SK-N-SH (cell line): ENCODE results near the gene NSL1. TPM values are rescaled to one million over a fixed set of nuclear protein-coding genes. Genes with fewer than 3 reads are reported as not detected.

Source experiments
- CTCF ChIA-PET: fragments of 300-600, 350-600 bp; formaldehyde crosslinking; extraction: SDS; loops from one replicate; lab custom pipeline; 2021; lab: Yijun Ruan, JAX
- POLR2A ChIA-PET: fragments of 350-600 bp; sonication (Branson Sonifier 250); formaldehyde crosslinking; extraction: SDS; loops from one replicate; lab custom pipeline; 2020; ENCODE audit warnings: antibody characterized with exemption, inconsistent platforms; lab: Yijun Ruan, JAX
- DNase-seq: peaks from one replicate; pipeline ENCODE4 v3.0.0; 2012
- H2AFZ ChIP-seq: fragments of 200-600 bp; sonication (generic); 2 replicates; pipeline ENCODE4 v1.8.1; 2016; ENCODE audit warnings: antibody characterized with exemption, mild to moderate bottlenecking, low read depth
- H3F3A ChIP-seq: fragments of 200-600 bp; sonication (generic); replicated peaks from 2 replicates; pipeline ENCODE3; 2016; ENCODE audit warnings: antibody characterized with exemption, mild to moderate bottlenecking; ENCODE audit not compliant: insufficient read depth
- H3K27ac ChIP-seq, 2 experiments: fragments of 200-500 bp in 1 of 2; fragments of 200-600 bp in 1 of 2; sonication (Bioruptor generic) in 1 of 2; sonication (generic), shearing (Covaris generic) in 1 of 2; 2 replicates each; pipeline versions ENCODE4 v1.5.1 to v1.6.1; 2014 to 2016; ENCODE audit warnings: low read depth in 2 of 2, inconsistent platforms in 1 of 2, low read length in 1 of 2, mild to moderate bottlenecking in 1 of 2, mixed read lengths in 1 of 2
- H3K27me3 ChIP-seq: fragments of 200-600 bp; sonication (generic), shearing (Covaris generic); 2 replicates; pipeline ENCODE4 v1.6.1; 2016; ENCODE audit warnings: mixed run types; ENCODE audit not compliant: insufficient read depth
- H3K36me3 ChIP-seq, 2 experiments: fragments of 200-500 bp in 1 of 2; fragments of 200-600 bp in 1 of 2; sonication (Bioruptor generic) in 1 of 2; sonication (generic) in 1 of 2; replicated peaks in 1 of 2; 2 replicates each; pipeline versions ENCODE3 to v1.5.1; 2014 to 2016; ENCODE audit warnings: low read length in 1 of 2, mild to moderate bottlenecking in 1 of 2; ENCODE audit not compliant: insufficient read depth in 2 of 2, control insufficient read depth in 1 of 2
- H3K4me1 ChIP-seq, 2 experiments: fragments of 200-500 bp in 1 of 2; fragments of 200-600 bp in 1 of 2; sonication (Bioruptor generic) in 1 of 2; sonication (generic), shearing (Covaris generic) in 1 of 2; 2 replicates each; pipeline versions ENCODE4 v1.5.1 to v1.6.1; 2014 to 2016; ENCODE audit warnings: low read depth in 1 of 2, low read length in 1 of 2, mixed run types in 1 of 2; ENCODE audit not compliant: insufficient read depth in 2 of 2, control insufficient read depth in 1 of 2
- H3K4me2 ChIP-seq: fragments of 200-600 bp; sonication (generic), shearing (Covaris generic); 2 replicates; pipeline ENCODE4 v1.6.1; 2017; ENCODE audit warnings: mixed run types
- H3K4me3 ChIP-seq, 2 experiments: fragments of 200-500 bp in 1 of 2; fragments of 200-600 bp in 1 of 2; sonication (Bioruptor generic) in 1 of 2; sonication (generic), shearing (Covaris generic) in 1 of 2; 2 replicates each; pipeline versions ENCODE4 v1.5.1 to v1.8.1; 2014 to 2016; ENCODE audit warnings: low read depth in 2 of 2, inconsistent platforms in 1 of 2, low read length in 1 of 2, mild to moderate bottlenecking in 1 of 2, mixed read lengths in 1 of 2, moderate library complexity in 1 of 2
- H3K79me2 ChIP-seq: fragments of 200-600 bp; sonication (generic); 2 replicates; pipeline ENCODE4 v1.8.1; 2017; ENCODE audit warnings: mild to moderate bottlenecking; ENCODE audit not compliant: insufficient read depth
- H3K9ac ChIP-seq: fragments of 200-600 bp; sonication (generic); 2 replicates; pipeline ENCODE4 v1.6.1; 2017; ENCODE audit warnings: mixed run types
- H3K9me2 ChIP-seq: fragments of 200-600 bp; sonication (generic); 2 replicates; pipeline ENCODE4 v1.6.1; 2017; ENCODE audit warnings: mixed run types
- H3K9me3 ChIP-seq: fragments of 200-600 bp; sonication (generic); 2 replicates; pipeline ENCODE4 v1.6.1; 2017; ENCODE audit warnings: mixed run types, mild to moderate bottlenecking, moderate library complexity
- H4K20me1 ChIP-seq: fragments of 200-600 bp; sonication (generic); 2 replicates; pipeline ENCODE4 v1.6.1; 2017; ENCODE audit warnings: mild to moderate bottlenecking, mixed run types; ENCODE audit not compliant: insufficient read depth
- EZH2phosphoT487 ChIP-seq: fragments of 200-600 bp; sonication (generic); IDR thresholded peaks from 2 replicates; pipeline ENCODE4 v1.6.1; 2017; ENCODE audit warnings: low read depth, mixed run types, mild to moderate bottlenecking, antibody characterized with exemption, moderate library complexity, borderline replicate concordance
- GABPA ChIP-seq: IDR thresholded peaks from 2 replicates; pipeline ENCODE4 v1.4.0; 2012; ENCODE audit warnings: low read depth, mild to moderate bottlenecking
- IRF3 ChIP-seq: fragments of 150-350 bp; IDR thresholded peaks from 2 replicates; pipeline ENCODE4 v1.6.1; 2016; ENCODE audit warnings: mild to moderate bottlenecking, low read depth, low read length
- MEF2A ChIP-seq: IDR thresholded peaks from 2 replicates; pipeline ENCODE4 v1.4.0; 2012; ENCODE audit warnings: low read depth, borderline replicate concordance
- NRF1 ChIP-seq: IDR thresholded peaks from 2 replicates; pipeline ENCODE4 v1.6.1; 2012; ENCODE audit warnings: low read depth, mild to moderate bottlenecking, low read length
- PBX3 ChIP-seq: IDR thresholded peaks from 2 replicates; pipeline ENCODE4; 2012
- POLR2AphosphoS5 ChIP-seq: IDR thresholded peaks from 2 replicates; pipeline ENCODE4 v1.6.1; 2012; ENCODE audit warnings: low read depth, low read length
- REST ChIP-seq: IDR thresholded peaks from 2 replicates; pipeline ENCODE4 v1.6.1; 2012; ENCODE audit warnings: mild to moderate bottlenecking, low read depth, low read length, moderate library complexity
- SIN3A ChIP-seq: IDR thresholded peaks from 2 replicates; pipeline ENCODE4 v1.6.1; 2012; ENCODE audit warnings: low read depth, mild to moderate bottlenecking, low read length, moderate library complexity, borderline replicate concordance
- TAF1 ChIP-seq: IDR thresholded peaks from 2 replicates; pipeline ENCODE4 v1.6.1; 2012; ENCODE audit warnings: low read depth, mild to moderate bottlenecking, low read length, moderate library complexity, borderline replicate concordance
- TEAD4 ChIP-seq: IDR thresholded peaks from 2 replicates; pipeline ENCODE4 v1.4.0; 2012; ENCODE audit warnings: mild to moderate bottlenecking, borderline replicate concordance; ENCODE audit not compliant: insufficient read depth
- USF2 ChIP-seq: fragments of 150-350 bp; IDR thresholded peaks from 2 replicates; pipeline ENCODE4 v1.6.1; 2017; ENCODE audit warnings: antibody characterized with exemption, low read length, low read depth, borderline replicate concordance
- ZBTB33 ChIP-seq: IDR thresholded peaks from 2 replicates; pipeline ENCODE4 v1.4.0; 2012; ENCODE audit warnings: low read depth, borderline replicate concordance
- WGBS: methylation state at CpG from one replicate; pipeline ENCODE4 v1.1.6; 2017; ENCODE audit warnings: low lambda C conversion rate; 5-methylcytosine and 5-hydroxymethylcytosine counted together
- polyA plus RNA-seq, 3 experiments: library from polyadenylated mRNA; depleted of rRNA; stranded (reverse); fragments of >200 nt; gene quantifications; 2 replicates each; pipeline ENCODE4 v1.2.3, GENCODE V29; 2012
- TF ChIP-seq, protein P1 (sequence below): IDR thresholded peaks from 2 replicates; pipeline ENCODE4 v1.4.0; 2012; ENCODE audit warnings: low read depth

NSL1 gene
- polyA plus RNA-seq, 1 of the 3 experiments (the other 2 are of a cell fraction) = 22.5 TPM

DNA sequence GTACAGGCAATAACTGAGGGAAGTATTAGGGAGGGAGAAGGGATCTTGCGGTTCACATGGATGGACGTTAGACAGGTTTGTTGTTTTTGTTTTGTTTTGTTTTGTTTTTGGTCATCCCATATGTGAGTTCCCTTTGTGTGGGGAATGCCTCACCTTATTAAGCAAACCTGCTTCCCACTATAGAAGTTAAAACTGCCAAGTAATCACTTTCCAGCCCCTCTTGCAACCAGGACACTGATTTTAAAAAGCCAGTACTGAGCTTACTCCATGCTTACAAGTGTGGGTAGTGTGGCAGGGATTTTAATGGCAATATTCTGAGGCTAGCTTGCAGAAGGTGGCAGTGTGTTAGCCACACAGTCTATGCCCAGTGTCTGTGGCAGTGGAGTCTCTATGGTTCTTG, 29.4 kb upstream of the NSL1 start:
- no peak for DNase-seq
- POLR2A ChIA-PET = interaction anchor here (0.9 kb wide), 1 partner anchor 213 kb away, joined by 3 read pairs; the partner anchor contains the start of gene ATF3
- WGBS = 92% methylated on average over 2 of the region's 2 CpGs

More for the DNA sequence above, 29.4 kb upstream of the NSL1 start:
- H3K79me2 ChIP-seq = no peaks in the 10 kb centered on the region
- H3K27ac ChIP-seq = no peak overlapping the region
- H2AFZ ChIP-seq = no peak overlapping the region
- no peaks in the 10 kb centered on the region for H3K36me3 ChIP-seq
- no peaks in the 10 kb centered on the region for H3K9me2 ChIP-seq
- H3K27me3 ChIP-seq = no peaks in the 10 kb centered on the region
- no peak overlapping the region for H3K4me3 ChIP-seq
- H3K9me3 ChIP-seq = no peaks in the 10 kb centered on the region
- TF ChIP-seq POLR2AphosphoS5 (no peak), EZH2phosphoT487 (no peak), TEAD4 (no peak), NRF1 (no peak), REST (no peak), USF2 (no peak), TAF1 (no peak), GABPA (no peak), PBX3 (no peak), MEF2A (no peak), SIN3A (no peak), ZBTB33 (no peak), IRF3 (no peak)
- TF ChIP-seq, protein P1, sequence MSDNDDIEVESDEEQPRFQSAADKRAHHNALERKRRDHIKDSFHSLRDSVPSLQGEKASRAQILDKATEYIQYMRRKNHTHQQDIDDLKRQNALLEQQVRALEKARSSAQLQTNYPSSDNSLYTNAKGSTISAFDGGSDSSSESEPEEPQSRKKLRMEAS = no peak
- H3K4me2 ChIP-seq = no peak overlapping the region
- H4K20me1 ChIP-seq = no peaks in the 10 kb centered on the region
- CTCF ChIA-PET = interaction anchor here (1.0 to 1.8 kb wide), 2 partner anchors 15 to 174 kb away, joined by 3 to 9 read pairs; no protein-coding TSS in a partner anchor
- H3K9ac ChIP-seq = no peak overlapping the region
- H3K4me1 ChIP-seq = no peaks in the 10 kb centered on the region
- H3F3A ChIP-seq = no peaks in the 10 kb centered on the region
